NCI-H1417 treated with DMSO at 0.1 percent for 48 hours (cell line): ENCODE results near the gene HOXA10.

Experiments
- DNase-seq: peaks from one replicate; lab custom pipeline; 2025; lab: John Stamatoyannopoulos, UW

HOXA10 gene

GRCh38 chr7:27145165-27145913 lies 28.8 kb downstream of the HOXA10 start:
- DNase-seq = no peak

- no peak for DNase-seq
Measured at GRCh38 chr7:27144781-27145164, 29.3 kb downstream of the HOXA10 start.

DNA sequence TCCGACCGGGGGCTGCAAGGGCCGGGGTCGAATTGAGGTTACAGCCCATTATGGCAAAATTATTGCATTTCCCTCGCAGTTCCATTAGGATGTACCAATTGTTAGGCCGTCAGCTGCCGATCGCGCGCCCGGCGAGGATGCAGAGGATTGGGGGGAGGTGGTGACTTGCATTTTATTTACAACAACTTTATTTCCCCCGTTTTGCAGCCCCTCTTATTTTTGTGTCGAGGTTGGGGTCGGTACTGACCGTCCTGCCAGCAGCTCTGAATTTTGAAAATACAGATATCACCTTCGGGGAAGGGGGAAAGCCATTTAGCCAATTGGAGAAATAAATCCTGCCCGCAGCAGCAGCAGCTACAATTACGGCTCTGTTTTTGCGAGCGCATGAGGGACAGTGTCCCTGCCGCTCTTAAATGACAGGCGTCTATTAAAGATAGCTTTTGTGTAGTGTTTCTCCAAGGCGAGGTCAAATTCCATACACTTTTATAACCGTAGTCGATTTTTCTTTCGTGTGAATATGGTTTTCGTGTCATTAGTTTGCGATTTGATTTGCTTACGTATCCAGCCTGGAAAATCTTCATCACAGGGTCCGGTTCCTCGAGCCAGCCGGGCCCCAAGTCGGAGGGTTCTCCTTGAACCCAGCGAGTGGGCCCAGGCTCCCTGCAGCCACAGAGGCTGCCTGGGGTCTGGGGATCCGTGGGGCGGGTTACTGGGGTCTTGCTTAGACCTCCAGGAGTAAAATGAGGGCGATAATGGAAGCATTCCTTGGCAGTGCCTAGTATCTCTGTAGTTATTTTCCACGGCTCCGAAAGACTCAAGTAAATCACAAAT lies 30.0 kb downstream of the HOXA10 start:
- no peak for DNase-seq

- peak; percentile 62 for DNase-seq
Measured at GRCh38 chr7:27143023-27143949, 30.8 kb downstream of the HOXA10 start, which contains the start of gene HOXA5. Gene HOXA5, minus strand, starts transcription at chr7:27143681. Its CDS starts 74 bp downstream, at chr7:27143607.

DNA sequence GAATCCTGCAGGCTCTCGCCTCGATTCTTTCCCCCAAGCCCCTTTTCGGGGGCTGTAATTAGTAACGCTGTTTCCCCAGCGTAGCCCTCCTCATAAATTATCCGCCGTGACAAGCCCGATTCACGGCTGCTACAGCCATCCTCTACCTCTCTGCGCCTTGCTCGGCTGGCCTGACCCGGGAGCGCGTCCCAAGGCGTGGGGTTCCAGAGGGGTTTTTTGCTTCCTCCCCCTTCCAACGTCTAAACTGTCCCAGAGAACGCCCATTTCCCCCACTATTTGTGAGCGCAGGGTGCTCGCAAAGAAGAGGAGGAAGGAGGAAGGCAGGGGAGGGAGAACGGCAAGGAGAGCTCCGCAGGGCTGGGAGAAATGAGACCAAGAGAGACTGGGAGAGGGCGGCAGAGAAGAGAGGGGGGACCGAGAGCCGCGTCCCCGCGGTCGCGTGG lies 31.5 kb downstream of the HOXA10 start:
- no peak for DNase-seq

DNA sequence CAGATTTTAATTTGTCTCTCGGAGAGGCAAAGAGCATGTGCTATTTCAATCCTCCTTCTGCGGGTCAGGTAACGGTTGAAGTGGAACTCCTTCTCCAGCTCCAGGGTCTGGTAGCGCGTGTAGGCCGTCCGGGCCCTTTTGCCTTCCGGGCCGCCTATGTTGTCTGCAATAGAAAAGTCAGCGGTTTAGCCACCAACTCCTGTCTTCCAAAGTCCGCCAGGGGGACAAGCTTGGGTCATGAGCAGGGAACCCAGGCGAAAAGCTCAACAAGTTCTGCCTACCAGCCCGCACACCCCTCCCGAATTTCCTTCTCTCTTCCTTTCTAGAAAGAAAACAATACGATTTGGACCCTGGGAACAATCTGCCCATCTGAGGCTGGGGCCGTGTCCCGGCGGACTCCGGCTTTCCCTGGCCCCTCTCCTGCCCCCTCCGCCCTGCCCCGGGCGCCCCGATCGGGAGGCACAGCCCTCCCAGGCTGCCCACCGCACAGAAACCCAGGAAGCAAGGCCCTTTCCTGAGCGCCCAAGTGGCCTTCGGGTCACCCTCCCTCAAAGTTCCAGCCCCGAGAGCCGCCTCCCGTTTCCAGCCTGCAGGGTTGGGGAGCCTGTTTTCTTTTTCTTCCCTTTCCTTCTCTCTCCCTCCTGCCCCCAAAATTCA lies 32.1 kb downstream of the HOXA10 start:
- no peak for DNase-seq

DNA sequence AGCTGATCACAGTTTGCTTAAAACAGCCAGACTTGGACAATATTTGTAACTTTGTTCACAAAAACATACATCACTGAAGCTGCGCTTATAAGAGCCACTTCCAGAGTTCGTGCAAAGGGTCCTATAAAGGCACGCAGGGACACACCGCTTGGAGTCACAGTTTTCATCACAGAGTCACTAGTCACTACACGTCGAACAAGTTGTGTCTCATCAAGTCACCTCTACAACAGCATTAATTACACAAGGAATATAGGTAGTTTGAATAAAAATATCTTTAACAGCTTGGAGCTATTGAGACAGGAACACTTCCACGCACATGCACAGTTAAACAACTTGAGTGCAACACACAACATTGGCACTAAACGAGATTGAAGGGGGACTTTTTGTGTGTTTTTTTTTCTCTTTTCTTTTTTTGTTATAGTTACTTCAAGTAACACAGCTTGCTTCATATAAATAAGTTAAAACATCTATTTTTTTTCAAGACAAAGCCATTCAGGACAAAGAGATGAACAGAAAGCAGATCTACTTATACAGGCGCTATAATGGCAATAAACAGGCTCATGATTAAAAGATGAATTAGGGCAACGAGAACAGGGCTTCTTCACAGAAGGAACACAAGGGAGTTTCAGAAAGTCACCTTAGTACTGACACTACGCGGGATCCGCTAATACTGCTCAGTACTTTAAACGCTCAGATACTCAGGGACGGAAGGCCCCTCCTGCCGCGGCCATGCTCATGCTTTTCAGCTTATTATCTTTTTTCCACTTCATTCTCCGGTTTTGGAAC lies 32.8 kb downstream of the HOXA10 start:
- DNase-seq = no peak

- no peak for DNase-seq
Measured at GRCh38 chr7:27140126-27140857, 33.8 kb downstream of the HOXA10 start.

DNA sequence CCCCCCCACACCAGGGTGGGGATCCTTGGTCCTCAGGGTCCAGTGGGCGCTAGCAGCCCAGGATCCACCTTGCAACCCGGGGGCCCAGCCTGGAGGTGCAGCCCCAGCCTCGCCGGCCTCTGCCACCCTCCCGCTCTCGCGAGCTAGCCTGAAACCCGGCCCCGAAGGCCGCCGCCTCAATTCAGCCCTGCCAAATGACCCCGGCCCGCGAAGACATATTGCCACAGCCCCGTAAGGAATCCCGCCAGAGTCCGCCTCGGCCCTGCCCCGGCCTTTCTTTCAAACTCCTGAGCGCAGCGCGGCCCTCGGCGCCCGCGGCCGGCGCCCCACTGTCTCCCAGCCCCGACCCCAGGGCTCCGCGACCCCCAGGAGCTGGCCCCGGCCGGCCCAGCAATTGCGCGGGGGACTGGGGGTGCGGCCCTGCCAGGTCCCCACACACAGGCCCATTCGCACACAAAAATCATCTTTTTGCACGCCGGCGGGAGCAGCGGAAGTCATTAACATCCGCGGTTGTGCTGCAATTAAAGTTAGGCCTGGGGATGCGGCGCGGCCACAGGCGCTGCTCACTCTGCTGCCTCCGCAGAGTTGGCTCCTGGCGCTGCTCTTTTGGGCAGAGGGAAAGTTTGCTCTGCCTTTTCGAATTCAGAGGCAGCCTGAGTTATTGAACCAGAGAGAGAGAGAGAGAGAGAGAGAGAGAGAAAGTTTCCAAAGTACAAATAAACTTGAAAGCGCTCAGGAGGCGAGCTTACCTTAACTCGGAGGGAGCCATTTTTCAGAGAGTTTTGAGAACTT lies 34.6 kb downstream of the HOXA10 start:
- no peak for DNase-seq

GRCh38 chr7:27138985-27139333 lies 35.2 kb downstream of the HOXA10 start:
- no peak for DNase-seq

DNA sequence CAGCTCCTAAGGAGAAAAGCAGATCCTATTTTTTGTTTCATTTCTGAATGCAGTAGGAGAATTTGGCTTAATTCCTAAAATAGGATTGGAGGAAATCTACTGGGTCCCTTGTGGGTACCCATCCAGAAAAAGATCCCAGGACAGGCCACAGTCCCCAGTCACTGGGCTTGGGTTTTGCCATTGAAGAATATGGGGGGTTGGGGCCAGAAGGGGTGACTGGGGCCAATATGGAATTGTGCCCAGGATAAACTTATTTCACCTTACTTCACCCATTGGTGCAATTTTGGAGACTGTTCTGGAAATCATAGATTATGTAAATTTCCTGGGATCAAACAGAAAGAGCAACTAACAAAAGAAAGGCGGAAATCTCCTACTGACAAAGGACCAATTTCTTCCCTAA lies 35.6 kb downstream of the HOXA10 start:
- DNase-seq = no peak

DNA sequence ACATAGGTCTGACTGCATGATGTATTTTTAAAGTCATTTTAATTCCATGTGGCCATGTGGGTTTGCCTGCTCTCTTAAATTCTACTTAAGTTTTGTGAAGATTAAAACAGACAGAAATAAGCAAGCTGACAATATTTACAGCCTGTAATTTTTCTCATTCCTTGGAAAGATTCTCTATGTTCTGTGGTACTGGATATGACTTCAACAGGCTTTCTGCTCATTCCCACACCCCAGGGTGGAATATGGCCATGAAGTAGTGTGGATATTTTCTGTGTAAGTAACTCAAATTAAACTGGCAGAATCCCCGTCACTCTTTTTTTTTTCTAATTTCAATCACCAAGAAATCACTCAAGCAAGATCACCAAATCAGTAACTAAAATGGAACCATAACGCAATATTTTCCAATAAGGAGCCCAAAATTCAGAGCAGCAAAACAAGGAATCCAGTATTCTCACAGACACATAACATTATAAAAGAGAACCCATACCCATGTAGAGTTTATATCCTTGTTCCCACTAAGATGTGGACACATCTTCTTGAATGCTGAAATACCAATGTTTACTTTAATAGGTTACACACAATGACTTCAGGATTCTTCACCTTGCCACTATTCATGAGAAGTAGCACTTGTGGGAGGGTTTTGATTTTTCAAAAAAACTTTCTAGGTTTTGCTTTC lies 36.3 kb downstream of the HOXA10 start:
- DNase-seq = no peak

- no peak for DNase-seq
Measured at GRCh38 chr7:27134392-27134791, 39.7 kb downstream of the HOXA10 start.

DNA sequence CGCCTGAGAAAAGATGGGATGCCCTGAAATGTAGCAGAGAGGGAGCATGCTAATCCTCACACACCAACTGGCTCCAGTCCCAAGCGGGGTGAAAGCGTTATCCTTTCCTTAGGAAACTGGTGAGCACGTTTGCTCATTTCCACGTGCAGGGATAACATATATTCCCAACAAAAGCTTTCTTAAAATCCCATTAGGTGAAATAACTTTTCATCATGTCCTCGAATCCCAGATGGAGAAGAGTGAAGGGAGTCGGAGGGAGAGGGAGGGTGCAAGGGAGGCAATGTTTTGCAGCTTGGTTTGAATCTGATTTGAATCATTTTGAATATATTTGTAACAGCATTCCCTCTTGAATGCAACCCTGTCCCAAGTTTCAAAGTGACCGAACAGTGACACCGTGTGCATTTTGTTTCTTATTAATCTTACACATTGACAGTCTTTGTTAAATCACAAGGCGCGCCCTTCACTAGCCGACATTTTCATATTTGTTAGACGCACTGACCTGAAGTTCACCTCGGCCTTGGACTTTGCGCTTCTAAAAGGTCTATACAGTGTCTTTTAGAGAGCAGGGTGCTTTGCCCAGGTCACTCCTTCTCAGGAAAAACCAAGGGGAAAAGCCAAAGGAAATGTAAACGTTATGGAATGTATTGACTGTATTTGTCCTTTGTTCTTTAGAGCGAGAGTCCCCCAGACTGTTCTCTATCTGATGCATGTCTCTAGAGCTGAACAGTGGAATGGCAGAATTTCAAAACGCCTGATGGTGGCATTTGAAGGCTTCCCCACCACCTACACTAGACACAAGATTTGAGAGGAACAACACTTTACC lies 40.5 kb downstream of the HOXA10 start:
- DNase-seq = no peak

DNA sequence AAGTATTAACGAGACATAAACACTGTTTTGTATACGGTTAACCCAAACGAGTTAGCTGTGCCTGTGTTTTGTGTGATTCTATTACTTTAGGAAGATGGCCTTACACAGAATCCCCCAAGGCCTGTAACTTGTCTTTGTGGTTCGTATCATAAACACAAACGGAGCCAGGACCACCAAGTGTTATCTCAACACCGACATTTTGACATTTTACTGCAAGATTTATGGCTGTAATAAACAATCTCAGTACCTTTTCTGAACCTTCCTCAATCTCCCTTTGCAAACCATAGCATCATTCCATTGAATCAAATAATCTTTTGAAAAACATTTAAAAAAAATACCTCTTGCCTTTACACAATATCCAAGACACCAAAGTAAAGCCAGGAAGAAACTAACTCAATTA lies 41.1 kb downstream of the HOXA10 start:
- no peak for DNase-seq

DNA sequence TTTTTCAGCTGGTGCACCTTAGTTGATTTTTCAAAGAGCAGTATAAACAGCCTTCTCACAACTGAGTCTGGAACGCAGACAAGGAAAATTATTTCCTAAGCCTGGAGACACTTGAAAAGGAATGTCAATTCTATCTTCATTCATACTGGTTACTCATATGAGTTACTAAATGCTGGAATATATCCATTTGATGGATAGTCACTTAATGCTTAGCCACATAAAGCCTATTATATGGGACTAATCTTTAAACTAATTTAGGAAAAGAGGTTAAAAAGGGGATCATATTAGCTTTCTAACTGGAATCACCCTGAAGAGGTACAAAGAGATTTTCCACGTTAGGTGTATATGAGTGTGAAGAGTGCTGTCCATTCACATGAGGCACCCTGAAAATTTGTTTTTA lies 41.9 kb downstream of the HOXA10 start:
- DNase-seq = no peak

DNA sequence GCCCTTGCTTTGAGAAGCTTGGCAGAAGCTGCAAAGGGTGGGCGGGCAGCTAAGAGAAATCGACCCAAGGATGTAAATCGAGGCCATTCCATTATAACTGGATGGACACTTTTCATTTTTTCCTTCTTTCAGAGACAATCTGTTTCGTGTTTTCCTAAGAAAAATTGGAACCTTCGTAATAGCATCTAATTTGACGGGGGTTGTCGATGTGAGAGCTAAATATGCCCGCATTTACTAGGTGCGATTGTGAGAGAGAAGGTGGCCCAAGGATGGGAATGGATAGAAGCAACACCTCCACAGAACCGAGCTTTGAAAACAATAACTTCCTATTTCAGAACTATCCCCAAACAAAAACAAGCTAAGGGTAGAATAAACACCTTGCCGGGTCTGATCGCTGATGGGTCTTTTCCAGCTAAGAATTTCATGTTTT lies 42.7 kb downstream of the HOXA10 start:
- DNase-seq = no peak
